ENCODE results near the gene PRICKLE2.

DNA sequence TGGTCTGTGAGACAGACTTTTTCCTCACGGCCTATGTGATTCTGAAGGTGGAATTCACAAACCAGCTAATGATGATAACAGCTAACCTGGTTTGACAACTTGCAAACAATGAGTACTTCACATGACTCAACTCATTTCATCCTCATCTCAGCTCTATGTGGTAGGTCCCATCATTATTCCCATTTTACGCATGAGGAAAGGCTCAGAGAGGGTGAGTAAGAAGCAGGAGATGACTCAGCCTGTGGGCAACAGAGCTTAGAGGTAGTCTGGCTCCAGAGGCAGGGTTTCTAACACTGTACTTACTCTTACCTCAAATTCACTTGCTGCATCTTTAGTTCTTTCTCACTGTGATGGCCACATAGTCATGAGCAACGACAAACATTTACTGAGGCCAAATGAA is 176.1 kb downstream of the PRICKLE2 start:
- TF ChIP-seq CTCF (IDR thresholded peaks at IDR 0.05; ENCODE audit: low read length), result no peak
- no peak for TF ChIP-seq EZH2 (IDR thresholded peaks at IDR 0.05; ENCODE audit: borderline replicate concordance, low read length)
